SK-N-SH (cell line): ENCODE measurements around the gene C1orf216. TPM values are rescaled to one million over a fixed set of nuclear protein-coding genes. Genes with fewer than 3 reads are reported as not detected.

Experiments used
- CTCF ChIA-PET: fragments of 300-600, 350-600 bp; formaldehyde crosslinking; extraction: SDS; loops from one replicate; lab custom pipeline; 2021; lab: Yijun Ruan, JAX
- POLR2A ChIA-PET: fragments of 350-600 bp; sonication (Branson Sonifier 250); formaldehyde crosslinking; extraction: SDS; loops from one replicate; lab custom pipeline; 2020; ENCODE audit warnings: antibody characterized with exemption, inconsistent platforms; lab: Yijun Ruan, JAX
- DNase-seq: peaks from one replicate; pipeline ENCODE4 v3.0.0; 2012
- H2AFZ ChIP-seq: fragments of 200-600 bp; sonication (generic); 2 replicates; pipeline ENCODE4 v1.8.1; 2016; ENCODE audit warnings: antibody characterized with exemption, mild to moderate bottlenecking, low read depth
- H3F3A ChIP-seq: fragments of 200-600 bp; sonication (generic); replicated peaks from 2 replicates; pipeline ENCODE3; 2016; ENCODE audit warnings: antibody characterized with exemption, mild to moderate bottlenecking; ENCODE audit not compliant: insufficient read depth
- H3K27ac ChIP-seq, 2 experiments: fragments of 200-500 bp in 1 of 2; fragments of 200-600 bp in 1 of 2; sonication (Bioruptor generic) in 1 of 2; sonication (generic), shearing (Covaris generic) in 1 of 2; 2 replicates each; pipeline versions ENCODE4 v1.5.1 to v1.6.1; 2014 to 2016; ENCODE audit warnings: low read depth in 2 of 2, inconsistent platforms in 1 of 2, low read length in 1 of 2, mild to moderate bottlenecking in 1 of 2, mixed read lengths in 1 of 2
- H3K27me3 ChIP-seq: fragments of 200-600 bp; sonication (generic), shearing (Covaris generic); 2 replicates; pipeline ENCODE4 v1.6.1; 2016; ENCODE audit warnings: mixed run types; ENCODE audit not compliant: insufficient read depth
- H3K36me3 ChIP-seq, 2 experiments: fragments of 200-500 bp in 1 of 2; fragments of 200-600 bp in 1 of 2; sonication (Bioruptor generic) in 1 of 2; sonication (generic) in 1 of 2; replicated peaks in 1 of 2; 2 replicates each; pipeline versions ENCODE3 to v1.5.1; 2014 to 2016; ENCODE audit warnings: low read length in 1 of 2, mild to moderate bottlenecking in 1 of 2; ENCODE audit not compliant: insufficient read depth in 2 of 2, control insufficient read depth in 1 of 2
- H3K4me1 ChIP-seq, 2 experiments: fragments of 200-500 bp in 1 of 2; fragments of 200-600 bp in 1 of 2; sonication (Bioruptor generic) in 1 of 2; sonication (generic), shearing (Covaris generic) in 1 of 2; 2 replicates each; pipeline versions ENCODE4 v1.5.1 to v1.6.1; 2014 to 2016; ENCODE audit warnings: low read depth in 1 of 2, low read length in 1 of 2, mixed run types in 1 of 2; ENCODE audit not compliant: insufficient read depth in 2 of 2, control insufficient read depth in 1 of 2
- H3K4me2 ChIP-seq: fragments of 200-600 bp; sonication (generic), shearing (Covaris generic); 2 replicates; pipeline ENCODE4 v1.6.1; 2017; ENCODE audit warnings: mixed run types
- H3K4me3 ChIP-seq, 2 experiments: fragments of 200-500 bp in 1 of 2; fragments of 200-600 bp in 1 of 2; sonication (Bioruptor generic) in 1 of 2; sonication (generic), shearing (Covaris generic) in 1 of 2; 2 replicates each; pipeline versions ENCODE4 v1.5.1 to v1.8.1; 2014 to 2016; ENCODE audit warnings: low read depth in 2 of 2, inconsistent platforms in 1 of 2, low read length in 1 of 2, mild to moderate bottlenecking in 1 of 2, mixed read lengths in 1 of 2, moderate library complexity in 1 of 2
- H3K79me2 ChIP-seq: fragments of 200-600 bp; sonication (generic); 2 replicates; pipeline ENCODE4 v1.8.1; 2017; ENCODE audit warnings: mild to moderate bottlenecking; ENCODE audit not compliant: insufficient read depth
- H3K9ac ChIP-seq: fragments of 200-600 bp; sonication (generic); 2 replicates; pipeline ENCODE4 v1.6.1; 2017; ENCODE audit warnings: mixed run types
- H3K9me2 ChIP-seq: fragments of 200-600 bp; sonication (generic); 2 replicates; pipeline ENCODE4 v1.6.1; 2017; ENCODE audit warnings: mixed run types
- H3K9me3 ChIP-seq: fragments of 200-600 bp; sonication (generic); 2 replicates; pipeline ENCODE4 v1.6.1; 2017; ENCODE audit warnings: mixed run types, mild to moderate bottlenecking, moderate library complexity
- H4K20me1 ChIP-seq: fragments of 200-600 bp; sonication (generic); 2 replicates; pipeline ENCODE4 v1.6.1; 2017; ENCODE audit warnings: mild to moderate bottlenecking, mixed run types; ENCODE audit not compliant: insufficient read depth
- CTCF ChIP-seq: fragments of 200-600 bp; sonication (generic); IDR thresholded peaks from 2 replicates; pipeline ENCODE4 v1.6.1; 2017; ENCODE audit warnings: antibody characterized with exemption, mild to moderate bottlenecking, moderate library complexity
- ELF1 ChIP-seq: IDR thresholded peaks from 2 replicates; pipeline ENCODE4 v1.4.0; 2012
- EZH2phosphoT487 ChIP-seq: fragments of 200-600 bp; sonication (generic); IDR thresholded peaks from 2 replicates; pipeline ENCODE4 v1.6.1; 2017; ENCODE audit warnings: low read depth, mixed run types, mild to moderate bottlenecking, antibody characterized with exemption, moderate library complexity, borderline replicate concordance
- FOXM1 ChIP-seq: IDR thresholded peaks from 2 replicates; pipeline ENCODE4 v1.4.0; 2012; ENCODE audit warnings: low read depth, mild to moderate bottlenecking
- IRF3 ChIP-seq: fragments of 150-350 bp; IDR thresholded peaks from 2 replicates; pipeline ENCODE4 v1.6.1; 2016; ENCODE audit warnings: mild to moderate bottlenecking, low read depth, low read length
- MEF2A ChIP-seq: IDR thresholded peaks from 2 replicates; pipeline ENCODE4 v1.4.0; 2012; ENCODE audit warnings: low read depth, borderline replicate concordance
- NRF1 ChIP-seq: IDR thresholded peaks from 2 replicates; pipeline ENCODE4 v1.6.1; 2012; ENCODE audit warnings: low read depth, mild to moderate bottlenecking, low read length
- POLR2AphosphoS5 ChIP-seq: IDR thresholded peaks from 2 replicates; pipeline ENCODE4 v1.6.1; 2012; ENCODE audit warnings: low read depth, low read length
- RAD21 ChIP-seq: IDR thresholded peaks from 2 replicates; pipeline ENCODE4 v1.6.1; 2012; ENCODE audit warnings: mild to moderate bottlenecking, low read length
- REST ChIP-seq: IDR thresholded peaks from 2 replicates; pipeline ENCODE4 v1.6.1; 2012; ENCODE audit warnings: mild to moderate bottlenecking, low read depth, low read length, moderate library complexity
- RFX5 ChIP-seq: IDR thresholded peaks from 2 replicates; pipeline ENCODE4 v1.6.1; 2012; ENCODE audit warnings: mild to moderate bottlenecking, improper control_type of control experiment, low read length
- RXRA ChIP-seq: IDR thresholded peaks from 2 replicates; pipeline ENCODE4 v1.4.0; 2012; ENCODE audit warnings: low read depth, mild to moderate bottlenecking, borderline replicate concordance
- SIN3A ChIP-seq: IDR thresholded peaks from 2 replicates; pipeline ENCODE4 v1.6.1; 2012; ENCODE audit warnings: low read depth, mild to moderate bottlenecking, low read length, moderate library complexity, borderline replicate concordance
- SMC3 ChIP-seq: IDR thresholded peaks from 2 replicates; pipeline ENCODE4 v1.6.1; 2012; ENCODE audit warnings: low read depth, low read length, improper control_type of control experiment
- TCF12 ChIP-seq: IDR thresholded peaks from 2 replicates; pipeline ENCODE4 v1.4.0; 2012
- USF2 ChIP-seq: fragments of 150-350 bp; IDR thresholded peaks from 2 replicates; pipeline ENCODE4 v1.6.1; 2017; ENCODE audit warnings: antibody characterized with exemption, low read length, low read depth, borderline replicate concordance
- ZBTB33 ChIP-seq: IDR thresholded peaks from 2 replicates; pipeline ENCODE4 v1.4.0; 2012; ENCODE audit warnings: low read depth, borderline replicate concordance
- WGBS: methylation state at CpG from one replicate; pipeline ENCODE4 v1.1.6; 2017; ENCODE audit warnings: low lambda C conversion rate; 5-methylcytosine and 5-hydroxymethylcytosine counted together
- polyA plus RNA-seq, 3 experiments: library from polyadenylated mRNA; depleted of rRNA; stranded (reverse); fragments of >200 nt; gene quantifications; 2 replicates each; pipeline ENCODE4 v1.2.3, GENCODE V29; 2012

The C1orf216 gene
- polyA plus RNA-seq, 1 of the 3 experiments (the other 2 are of a cell fraction), result 20.0 TPM

GRCh38 chr1:35753626-35754260, 35.1 kb upstream of the C1orf216 start:
- Histone ChIP-seq H3K27ac (no peak overlapping the region), H3K79me2 (peaks cover 4% of the 10 kb centered on the region), H3K9me2 (no peaks in the 10 kb centered on the region), H3F3A (no peaks in the 10 kb centered on the region), H3K4me1 (no peaks in the 10 kb centered on the region), H3K9me3 (no peaks in the 10 kb centered on the region), H3K4me2 (no peak overlapping the region), H3K27me3 (no peaks in the 10 kb centered on the region)
- WGBS, result 91% methylated on average over 4 of the region's 4 CpGs
- POLR2A ChIA-PET, result no interaction called here
- no peak for TF ChIP-seq RXRA
- no peak for TF ChIP-seq MEF2A
- TF ChIP-seq RFX5, result no peak
- no peak for TF ChIP-seq POLR2AphosphoS5
- no peak for TF ChIP-seq TCF12
- no peak for TF ChIP-seq NRF1
- no peak for TF ChIP-seq EZH2phosphoT487
- TF ChIP-seq ELF1, result no peak
- TF ChIP-seq CTCF, result no peak
- no peak for TF ChIP-seq REST
- TF ChIP-seq IRF3, result no peak
- no peak for TF ChIP-seq ZBTB33
- no peak for TF ChIP-seq USF2
- no peak for TF ChIP-seq SIN3A
- no peak for TF ChIP-seq SMC3
- no peak for TF ChIP-seq FOXM1
- TF ChIP-seq RAD21, result no peak
- TF ChIP-seq, all 33 proteins: peak for 0
- Histone ChIP-seq H4K20me1 (no peaks in the 10 kb centered on the region), H3K9ac (no peak overlapping the region), H3K4me3 (no peak overlapping the region), H3K36me3 (peaks cover 9 to 18% of the 10 kb centered on the region in 2 experiments), H2AFZ (no peak overlapping the region)
- DNase-seq, result no peak
- CTCF ChIA-PET, result interaction anchor here (1.2 to 14.5 kb wide), 2 partner anchors 15 to 27 kb away, joined by 4 to 116 read pairs; partner anchors contain the start of gene CLSPN
